ENCODE measurements around the gene IL19.

IL19 gene

GRCh38 chr1:206729507-206729906 lies 41.1 kb upstream of the IL19 start:
- Histone ChIP-seq H3K4me2 (ENCODE audit: low read depth, low read length, poor library complexity, severe bottlenecking) (no peak overlapping the region), H3K9me3 (ENCODE audit: insufficient read depth, low read depth, low read length) (no peaks in the 10 kb centered on the region), H4K20me1 (ENCODE audit: insufficient read depth, low read length, poor library complexity, severe bottlenecking) (peaks cover 15% of the 10 kb centered on the region), H3K79me2 (ENCODE audit: insufficient read depth, low read length) (peaks cover 36% of the 10 kb centered on the region), H3K4me3 (ENCODE audit: low read length, poor library complexity, severe bottlenecking) (no peak overlapping the region), H3K9ac (ENCODE audit: low read depth, low read length, poor library complexity, severe bottlenecking) (no peak overlapping the region), H3F3A (ENCODE audit: low read depth) (no peaks in the 10 kb centered on the region), H3K27me3 (ENCODE audit: insufficient read depth, low read length, poor library complexity, severe bottlenecking) (no peaks in the 10 kb centered on the region), H3K4me1 (ENCODE audit: insufficient read depth, low read length, poor library complexity, severe bottlenecking) (peaks cover 15% of the 10 kb centered on the region), H3K9me2 (replicated peaks; ENCODE audit: low read depth, low read length) (no peaks in the 10 kb centered on the region), H3K36me3 (ENCODE audit: insufficient read depth, low read length) (peaks cover 48% of the 10 kb centered on the region; the same call in 1 of the 2 replicates), H2AFZ (ENCODE audit: low read length) (no peak overlapping the region)
- TF ChIP-seq EZH2phosphoT487 (IDR thresholded peaks at IDR 0.05; ENCODE audit: borderline replicate concordance) (no peak), CTCF (conservative IDR thresholded peaks at IDR 0.05; ENCODE audit: low read length) (no peak)

- H3K4me3 ChIP-seq (ENCODE audit: low read length, poor library complexity, severe bottlenecking), result no peak overlapping the region
- H3K4me2 ChIP-seq (ENCODE audit: low read depth, low read length, poor library complexity, severe bottlenecking), result no peak overlapping the region
- peaks cover 8% of the 10 kb centered on the region; the same call in 1 of the 2 replicates for H3K79me2 ChIP-seq (ENCODE audit: insufficient read depth, low read length)
- no peaks in the 10 kb centered on the region for H3K27me3 ChIP-seq (ENCODE audit: insufficient read depth, low read length, poor library complexity, severe bottlenecking)
- no peak overlapping the region for H2AFZ ChIP-seq (ENCODE audit: low read length)
- H4K20me1 ChIP-seq (ENCODE audit: insufficient read depth, low read length, poor library complexity, severe bottlenecking), result peaks cover 5% of the 10 kb centered on the region
- H3K9ac ChIP-seq (ENCODE audit: low read depth, low read length, poor library complexity, severe bottlenecking), result no peak overlapping the region
- peaks cover 61% of the 10 kb centered on the region; the same call in 1 of the 2 replicates for H3K36me3 ChIP-seq (ENCODE audit: insufficient read depth, low read length)
- no peaks in the 10 kb centered on the region; the same call in 1 of the 2 replicates for H3F3A ChIP-seq (ENCODE audit: low read depth)
- H3K4me1 ChIP-seq (ENCODE audit: insufficient read depth, low read length, poor library complexity, severe bottlenecking), result peaks cover 38% of the 10 kb centered on the region
- TF ChIP-seq CTCF (conservative IDR thresholded peaks at IDR 0.05; ENCODE audit: low read length) (no peak), EZH2phosphoT487 (IDR thresholded peaks at IDR 0.05; ENCODE audit: borderline replicate concordance) (no peak)
- H3K9me2 ChIP-seq (replicated peaks; ENCODE audit: low read depth, low read length), result no peaks in the 10 kb centered on the region
- no peaks in the 10 kb centered on the region for H3K9me3 ChIP-seq (ENCODE audit: insufficient read depth, low read depth, low read length)
Observed at GRCh38 chr1:206732508-206732907, 38.1 kb upstream of the IL19 start.

- Histone ChIP-seq H3K36me3 (ENCODE audit: insufficient read depth, low read length) (peaks cover 61% of the 10 kb centered on the region; the same call in 1 of the 2 replicates), H3K4me3 (ENCODE audit: low read length, poor library complexity, severe bottlenecking) (no peak overlapping the region), H3K9ac (ENCODE audit: low read depth, low read length, poor library complexity, severe bottlenecking) (no peak overlapping the region), H3K4me2 (ENCODE audit: low read depth, low read length, poor library complexity, severe bottlenecking) (no peak overlapping the region), H3K9me3 (ENCODE audit: insufficient read depth, low read depth, low read length) (no peaks in the 10 kb centered on the region), H3K27me3 (ENCODE audit: insufficient read depth, low read length, poor library complexity, severe bottlenecking) (no peaks in the 10 kb centered on the region), H3K4me1 (ENCODE audit: insufficient read depth, low read length, poor library complexity, severe bottlenecking) (peaks cover 40% of the 10 kb centered on the region), H3K79me2 (ENCODE audit: insufficient read depth, low read length) (peaks cover 3% of the 10 kb centered on the region; the same call in 1 of the 2 replicates), H3F3A (ENCODE audit: low read depth) (no peaks in the 10 kb centered on the region; the same call in 1 of the 2 replicates), H2AFZ (ENCODE audit: low read length) (no peak overlapping the region), H4K20me1 (ENCODE audit: insufficient read depth, low read length, poor library complexity, severe bottlenecking) (peaks cover 4% of the 10 kb centered on the region), H3K9me2 (replicated peaks; ENCODE audit: low read depth, low read length) (no peaks in the 10 kb centered on the region)
- TF ChIP-seq CTCF (conservative IDR thresholded peaks at IDR 0.05; ENCODE audit: low read length) (no peak), EZH2phosphoT487 (IDR thresholded peaks at IDR 0.05; ENCODE audit: borderline replicate concordance) (no peak)
Observed at GRCh38 chr1:206732992-206733391, 37.6 kb upstream of the IL19 start.

All from Loucy (cell line).